ENCODE measurements around the gene ZWINT. TPM values are rescaled to one million over a fixed set of nuclear protein-coding genes. Genes with fewer than 3 reads are reported as not detected.

Gene ZWINT
- 53.2 and 55.7 TPM in 2 replicates for total RNA-seq (2014; rRNA removed; shearing (Covaris generic))
- polyA plus RNA-seq (2014; cell fraction: nucleus; rRNA removed), result 252 and 253 TPM in 2 replicates

GRCh38 chr10:56360967-56361612 is at the start of gene ZWINT:
TSS of gene ZWINT (minus strand) at chr10:56361259. CDS start at chr10:56361236, 23 bp downstream.
- peak; percentile 97 for DNase-seq (ENCODE audit: extremely low read depth, low read depth)

DNA sequence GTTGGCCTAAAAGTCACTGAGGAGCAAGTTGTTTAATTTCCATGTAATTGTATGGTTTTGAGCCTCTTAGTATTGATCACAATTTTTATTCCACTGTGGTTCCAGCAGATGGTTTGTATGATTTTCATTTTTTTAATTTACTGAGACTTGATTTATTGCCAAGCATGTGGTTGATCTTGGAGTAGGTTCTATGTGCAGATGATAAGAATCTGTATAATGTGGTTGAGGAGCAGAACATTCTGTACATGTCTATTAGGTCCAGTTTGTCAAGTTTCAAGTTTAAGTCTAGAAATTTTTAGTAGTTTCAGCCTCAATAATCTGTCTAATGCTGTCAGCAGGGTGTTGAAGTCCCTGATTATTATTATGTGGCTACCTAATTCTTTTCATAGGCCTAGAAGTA is 22.7 kb upstream of the ZWINT start:
- DNase-seq (ENCODE audit: extremely low read depth, low read depth), result no peak

- no peak for DNase-seq (ENCODE audit: extremely low read depth, low read depth)
Measured at GRCh38 chr10:56370217-56371113, 9.4 kb upstream of the ZWINT start.

DNA sequence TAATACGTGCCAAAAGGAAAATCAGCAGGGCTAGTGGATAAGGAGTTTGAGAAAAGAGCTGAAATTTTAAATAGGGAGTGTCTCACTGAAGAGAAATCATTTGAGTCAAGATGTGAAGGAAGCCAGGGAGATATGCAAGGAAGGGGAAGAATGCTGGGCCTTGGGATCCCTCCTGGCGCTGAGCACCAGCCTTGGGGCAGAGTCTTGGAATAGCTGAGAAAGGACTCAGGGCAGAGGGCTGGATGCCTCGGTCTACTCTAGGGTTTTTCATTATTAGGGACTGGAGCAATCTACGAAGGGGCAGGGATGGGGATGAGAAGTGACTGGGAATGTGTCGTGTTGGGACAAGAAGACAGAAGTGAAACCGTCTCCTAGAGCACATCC is 484 bp downstream of the ZWINT start:
- no peak for DNase-seq (ENCODE audit: extremely low read depth, low read depth)

DNA sequence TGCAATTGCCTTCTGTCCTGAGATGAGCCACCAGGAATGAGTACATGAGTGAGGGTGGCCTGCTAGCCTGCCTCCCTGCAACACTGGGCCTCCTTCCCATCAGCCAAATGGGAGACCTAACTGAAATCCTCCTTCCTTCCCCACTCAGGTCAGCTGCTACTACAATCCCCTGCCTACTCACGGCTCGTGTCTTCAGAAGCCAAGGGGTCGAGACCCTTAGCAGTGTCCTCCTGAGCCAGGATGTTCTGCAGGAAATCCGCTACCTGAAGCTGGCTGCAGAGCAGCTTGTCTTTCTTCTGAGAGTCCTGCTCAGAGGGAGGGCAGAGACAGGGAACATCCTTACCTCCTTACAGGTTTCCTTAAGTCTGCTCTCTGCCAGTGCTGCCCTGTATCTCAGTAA is 1.2 kb downstream of the ZWINT start:
- DNase-seq (ENCODE audit: extremely low read depth, low read depth), result no peak

GRCh38 chr10:56357018-56357417 is 4.0 kb downstream of the ZWINT start:
- no peak for DNase-seq (ENCODE audit: extremely low read depth, low read depth)

DNA sequence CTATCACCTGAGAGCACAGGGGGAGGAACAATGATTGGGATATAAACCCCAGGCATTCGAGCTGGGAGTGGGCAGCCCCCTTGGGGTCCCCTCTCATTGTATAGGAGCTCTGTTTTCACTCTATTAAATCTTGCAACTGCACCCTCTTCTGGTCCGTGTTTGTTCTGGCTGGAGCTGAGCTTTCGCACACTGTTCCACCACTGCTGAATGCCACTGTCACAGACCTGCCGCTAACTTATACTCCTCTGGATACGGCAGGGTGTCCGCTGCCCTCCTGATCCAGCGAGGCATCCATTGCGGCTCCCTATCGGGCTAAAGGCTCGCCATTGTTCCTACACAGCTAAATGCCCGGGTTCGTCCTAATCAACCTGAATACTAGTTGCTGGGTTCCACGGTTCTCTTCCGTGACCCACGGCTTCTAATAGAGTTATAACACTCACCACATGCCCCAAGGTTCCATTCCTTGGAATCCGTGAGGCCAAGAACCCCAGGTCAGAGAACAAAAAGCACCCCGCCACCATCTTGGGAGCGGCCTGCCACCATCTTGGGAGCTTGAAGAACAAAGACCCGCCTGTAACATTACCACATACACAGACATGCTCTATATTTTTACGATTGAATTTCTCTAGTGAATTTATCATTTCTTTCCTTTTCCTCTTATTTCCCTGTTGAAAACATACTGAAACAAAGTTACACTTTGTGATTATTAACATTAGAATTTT is 9.0 kb downstream of the ZWINT start:
- DNase-seq (ENCODE audit: extremely low read depth, low read depth), result no peak

GRCh38 chr10:56349611-56350010 is 11.4 kb downstream of the ZWINT start:
- DNase-seq (ENCODE audit: extremely low read depth, low read depth), result no peak

DNA sequence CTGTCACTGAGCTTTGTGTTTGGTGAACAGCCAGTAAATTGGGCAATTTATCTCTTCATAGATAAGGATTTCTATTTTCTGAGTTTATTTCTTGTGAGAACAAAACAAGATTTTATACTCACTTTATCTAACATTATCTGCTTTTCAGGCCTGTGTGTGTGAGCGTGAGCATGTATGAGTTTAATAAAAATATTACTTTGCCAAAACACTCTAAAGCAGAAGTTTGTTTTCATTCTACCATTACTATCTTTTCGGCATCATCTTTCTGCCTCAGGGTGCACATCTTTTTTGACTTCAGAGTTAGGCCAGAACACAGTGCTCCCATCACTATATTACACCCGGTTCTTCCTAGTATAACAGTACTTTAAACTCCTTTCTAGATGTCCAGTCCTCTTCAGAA is 13.0 kb downstream of the ZWINT start:
- DNase-seq (ENCODE audit: extremely low read depth, low read depth), result no peak

DNA sequence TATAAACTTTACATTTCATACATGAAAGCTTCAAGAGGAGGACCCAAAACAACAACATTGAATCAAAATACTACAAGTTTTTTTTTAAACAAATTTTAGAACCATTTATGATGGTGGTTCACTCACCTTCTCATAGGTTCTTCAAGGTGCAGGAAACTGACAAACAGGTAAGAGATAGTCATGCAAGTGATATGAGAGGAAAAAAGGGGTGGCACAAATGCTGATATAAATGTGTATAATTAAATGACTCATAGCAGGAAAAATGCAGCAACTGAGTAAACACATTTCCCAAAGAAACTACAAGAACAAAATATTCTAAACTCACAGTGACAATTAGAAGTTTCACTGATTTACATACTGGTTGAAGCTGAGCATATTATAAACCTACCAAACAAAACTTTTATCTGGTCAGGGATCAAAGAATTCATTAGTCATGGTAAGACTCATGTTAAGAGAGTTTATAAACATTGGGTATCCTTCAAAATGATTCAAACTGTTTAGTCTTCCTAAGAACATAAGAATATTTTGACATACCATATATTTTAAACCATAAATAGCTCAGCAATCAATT is 14.1 kb downstream of the ZWINT start:
- DNase-seq (ENCODE audit: extremely low read depth, low read depth), result no peak

DNA sequence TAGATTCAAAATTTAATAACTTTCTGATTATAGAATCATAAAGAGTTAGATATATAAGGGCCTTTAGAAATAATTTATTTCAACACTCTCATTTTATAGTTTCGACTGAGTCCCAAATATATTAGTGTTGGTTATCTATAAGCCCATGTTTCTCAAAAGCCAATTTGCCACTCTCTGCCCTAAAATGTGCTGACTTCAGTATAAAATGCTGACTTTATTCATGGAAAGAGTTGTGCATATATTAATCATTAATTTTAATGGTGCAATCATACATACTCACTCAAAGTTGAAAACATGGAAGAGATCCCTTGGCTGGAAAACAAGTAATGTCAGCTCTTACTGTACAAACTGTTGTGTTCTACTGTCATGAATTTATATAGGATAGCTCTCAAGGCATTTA is 19.4 kb downstream of the ZWINT start:
- DNase-seq (ENCODE audit: extremely low read depth, low read depth), result no peak

GRCh38 chr10:56329961-56330360 is 31.1 kb downstream of the ZWINT start:
- DNase-seq (ENCODE audit: extremely low read depth, low read depth), result no peak

DNA sequence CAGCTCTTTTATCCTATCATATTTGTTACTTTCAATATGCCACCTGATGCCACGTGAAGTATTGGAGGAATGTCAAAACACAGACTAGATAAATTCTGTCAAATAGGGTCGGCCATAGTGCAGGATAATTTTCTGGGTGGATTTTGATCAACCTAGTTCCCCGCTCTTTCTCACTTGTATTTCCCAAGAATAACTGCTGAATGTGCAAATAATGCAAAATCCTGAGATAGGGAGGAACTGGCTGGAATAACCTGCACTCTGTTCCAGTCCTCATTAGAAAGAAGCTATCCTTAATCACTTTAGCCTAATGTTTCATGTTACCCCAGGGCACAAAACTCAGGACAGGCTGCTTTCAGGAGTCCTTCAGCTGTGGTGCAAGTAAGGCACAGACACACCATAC is 33.9 kb downstream of the ZWINT start:
- no peak for DNase-seq (ENCODE audit: extremely low read depth, low read depth)

- no peak for DNase-seq (ENCODE audit: extremely low read depth, low read depth)
Measured at GRCh38 chr10:56319386-56319785, 41.7 kb downstream of the ZWINT start.

DNA sequence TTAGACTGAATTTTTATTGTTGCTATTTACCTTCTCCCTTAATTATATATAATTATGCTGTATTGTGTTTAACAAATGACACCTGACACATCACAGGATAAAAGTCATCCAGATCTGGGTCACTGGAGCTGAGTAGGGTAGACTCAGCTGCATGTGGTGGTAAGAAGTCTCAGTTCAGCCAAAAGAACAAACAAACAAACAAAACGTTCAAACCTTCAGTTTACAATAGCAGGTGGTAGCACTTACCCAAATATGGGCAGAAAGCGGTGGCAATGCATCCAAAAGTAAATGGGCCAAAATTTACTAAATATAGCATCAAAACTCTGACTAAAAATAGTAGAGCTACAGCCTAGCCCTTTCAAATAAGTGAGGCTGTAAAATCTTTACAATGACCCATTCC is 42.2 kb downstream of the ZWINT start:
- DNase-seq (ENCODE audit: extremely low read depth, low read depth), result no peak

DNA sequence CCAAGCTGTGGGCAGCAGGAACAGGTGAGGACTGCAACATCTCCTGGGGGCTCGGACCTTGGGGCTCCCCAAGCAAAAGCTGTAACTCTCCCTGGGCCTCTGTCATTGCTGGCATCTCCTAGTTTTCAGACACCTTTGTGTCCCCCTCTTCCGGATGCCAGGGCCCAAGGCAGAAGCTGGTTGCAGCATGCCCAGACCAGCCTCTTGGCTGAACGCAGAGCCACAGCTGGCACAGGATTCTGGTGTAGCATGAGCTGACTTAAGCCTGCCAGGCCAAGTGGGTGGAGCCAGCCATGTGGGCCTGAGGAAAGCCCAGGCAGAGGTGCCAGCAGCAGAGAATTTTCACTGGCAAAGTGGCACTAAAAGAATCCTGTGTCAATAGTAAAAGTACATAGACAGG is 43.5 kb downstream of the ZWINT start:
- no peak for DNase-seq (ENCODE audit: extremely low read depth, low read depth)

- DNase-seq (ENCODE audit: extremely low read depth, low read depth), result no peak
Measured at GRCh38 chr10:56316603-56317002, 44.5 kb downstream of the ZWINT start.
